Urinary bladder (tissue), 4 donors: Measurements from ENCODE around the gene CD247. TPM values are rescaled to one million over a fixed set of nuclear protein-coding genes. Genes with fewer than 3 reads are reported as not detected.
A peak's percentile ranks its signal among the peaks of the same experiment; 100 is the strongest.

Experiments used
- DNase-seq: peaks from one replicate; pipeline ENCODE4 v3.0.0-alpha.2; 2015; ENCODE audit errors: extremely low spot score
- H3K27ac ChIP-seq: one replicate; pipeline ENCODE4 v1.5.1; 2013; ENCODE audit warnings: low read depth, mild to moderate bottlenecking, moderate library complexity
- H3K36me3 ChIP-seq: one replicate; pipeline ENCODE4 v1.6.1; 2013; ENCODE audit warnings: mild to moderate bottlenecking, moderate library complexity; ENCODE audit not compliant: insufficient read depth
- H3K4me1 ChIP-seq: one replicate; pipeline ENCODE4 v1.6.1; 2013; ENCODE audit warnings: mild to moderate bottlenecking, moderate library complexity; ENCODE audit not compliant: insufficient read depth
- H3K4me3 ChIP-seq: one replicate; pipeline ENCODE4 v1.5.1; 2013; ENCODE audit warnings: low read depth, low read length
- WGBS: extraction: QIAGEN DNeasy Blood & Tissue Kit; methylation state at CpG from one replicate; pipeline ENCODE4 v1.1.7; 2013; 5-methylcytosine and 5-hydroxymethylcytosine counted together
- polyA plus RNA-seq: library from polyadenylated mRNA; stranded (reverse); fragments of 200-250 nt; gene quantifications from one replicate; pipeline ENCODE4 v1.2.3, GENCODE V29; 2013
- total RNA-seq: library from RNA; depleted of rRNA; stranded (reverse); fragments of >200 nt; gene quantifications from one replicate; pipeline ENCODE4 v1.2.3, GENCODE V29; 2014
- donor health status: healthy with polysubstance abuse.
- donor health status: healthy.

Gene CD247
- total and polyA plus RNA-seq, 2 donors = 1.3 to 1.8 TPM

DNA sequence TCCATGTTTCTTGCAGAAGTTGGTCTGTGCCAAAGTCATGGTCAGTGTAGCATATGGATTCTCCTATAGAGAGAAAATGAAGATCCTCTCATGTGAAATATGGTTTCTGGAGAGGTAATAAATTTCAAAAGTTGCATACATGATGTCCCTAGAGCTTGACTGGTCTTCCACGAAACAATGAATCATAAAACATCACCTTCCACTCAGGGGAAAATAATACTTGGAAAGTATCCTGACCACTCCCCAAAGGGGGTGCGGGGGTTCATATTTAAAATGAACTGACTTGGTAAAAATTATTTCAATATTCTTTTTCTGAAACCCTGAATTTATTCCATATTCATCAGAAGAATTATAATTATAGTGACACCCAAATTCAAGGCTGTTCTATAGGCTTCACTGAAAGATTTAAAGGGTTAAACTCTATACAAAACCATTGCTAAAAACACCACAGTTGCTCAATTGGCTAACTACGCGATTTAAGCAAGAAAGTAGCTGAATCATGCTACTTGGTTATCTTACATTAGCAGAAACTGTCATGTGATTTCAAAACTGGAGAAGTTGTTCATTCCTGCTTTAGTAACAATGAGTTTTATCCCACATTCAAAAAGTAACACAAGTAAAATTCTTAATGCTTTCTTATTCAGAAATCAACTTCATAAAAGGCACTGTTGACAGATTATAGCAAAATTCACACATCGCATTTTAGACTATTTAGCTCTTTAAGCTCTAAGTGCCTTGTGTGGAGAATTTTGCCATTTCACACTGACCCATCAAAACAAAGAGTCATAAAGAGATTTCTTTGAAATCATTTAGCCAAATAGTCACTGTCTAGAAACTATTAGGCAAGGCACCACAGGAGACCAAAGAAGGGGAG lies 30.0 kb upstream of the CD247 start:
- Histone ChIP-seq H3K36me3 (no peaks in the 10 kb centered on the region), H3K4me3 (no peak overlapping the region), H3K4me1 (no peaks in the 10 kb centered on the region), H3K27ac (no peak overlapping the region)
- no peak for DNase-seq
- 67% methylated on average over 5 of the region's 5 CpGs for WGBS

DNA sequence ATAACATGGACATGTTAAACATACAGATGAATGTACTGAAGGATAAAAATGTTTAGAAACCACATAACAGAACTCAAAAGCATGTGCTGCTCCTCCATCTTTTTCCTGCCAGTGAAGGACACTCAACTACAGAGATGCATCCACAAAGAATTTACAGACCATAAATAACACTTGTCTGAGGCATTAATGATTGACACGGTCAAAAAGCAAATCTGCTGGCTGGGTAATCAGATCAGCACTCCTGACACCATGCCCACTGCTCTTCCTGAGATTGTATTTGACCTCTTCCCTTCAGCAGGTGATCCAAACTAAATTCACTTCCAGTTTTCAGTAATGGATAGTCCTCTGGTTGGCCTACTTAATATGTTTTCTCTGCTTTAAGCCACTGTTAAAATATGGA lies 28.6 kb upstream of the CD247 start:
- no peaks in the 10 kb centered on the region for H3K36me3 ChIP-seq
- WGBS = 72% methylated on average over 1 of the region's 1 CpG
- H3K4me1 ChIP-seq = no peaks in the 10 kb centered on the region
- no peak overlapping the region for H3K4me3 ChIP-seq
- no peak overlapping the region for H3K27ac ChIP-seq
- no peak for DNase-seq

DNA sequence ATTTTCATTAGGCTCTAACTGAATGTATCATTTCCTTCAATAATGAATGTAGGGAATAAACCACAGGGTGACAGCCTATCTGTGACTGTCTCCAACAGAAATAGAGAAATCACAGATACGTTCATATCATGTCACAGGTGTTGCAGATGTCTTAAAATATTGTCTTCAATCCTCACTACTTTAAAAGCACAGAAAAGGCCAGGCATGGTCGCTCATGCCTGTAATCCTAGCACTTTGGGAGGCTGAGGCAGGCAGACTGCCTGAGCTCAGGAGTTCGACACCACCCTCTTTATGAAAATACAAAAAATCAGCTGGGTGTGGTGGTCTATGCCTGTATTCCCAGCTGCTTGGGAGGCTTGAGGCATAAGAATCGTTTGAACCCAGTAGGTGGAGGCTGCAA lies 27.0 kb upstream of the CD247 start:
- DNase-seq = no peak
- no peak overlapping the region for H3K27ac ChIP-seq
- no peaks in the 10 kb centered on the region for H3K4me1 ChIP-seq
- H3K4me3 ChIP-seq = no peak overlapping the region
- 92% methylated on average over 4 of the region's 4 CpGs for WGBS
- H3K36me3 ChIP-seq = no peaks in the 10 kb centered on the region

DNA sequence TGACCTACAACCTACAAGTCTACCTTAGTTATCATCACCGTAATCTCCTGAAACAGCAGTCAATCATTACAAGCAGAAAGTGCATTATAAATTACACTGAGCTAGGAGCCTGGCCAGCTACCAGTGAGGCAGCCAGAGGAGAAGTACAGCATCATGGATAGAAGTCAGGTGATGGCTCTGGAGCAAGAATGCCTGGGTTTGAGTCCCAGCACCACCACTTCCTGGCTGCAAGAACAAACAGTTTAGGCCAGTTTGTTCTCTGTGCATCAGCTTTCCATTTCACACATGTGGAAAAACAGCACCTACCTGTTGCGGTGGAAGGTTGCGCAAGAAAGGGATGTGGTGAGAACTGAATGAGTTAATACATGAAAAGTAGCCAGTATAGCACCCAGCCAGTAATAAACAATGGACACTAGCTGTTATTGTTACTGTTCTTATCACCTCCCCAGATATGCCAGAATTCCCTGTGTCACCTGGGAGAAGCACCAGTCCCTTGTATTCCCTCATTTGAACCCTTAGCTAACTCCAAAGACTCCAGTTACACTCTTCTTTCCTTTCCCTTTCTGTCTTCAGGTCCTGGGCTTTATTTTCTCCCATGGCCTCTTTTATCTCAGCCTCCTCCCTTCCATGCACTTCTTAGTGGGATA lies 26.2 kb upstream of the CD247 start:
- Histone ChIP-seq H3K4me1 (no peaks in the 10 kb centered on the region), H3K4me3 (no peak overlapping the region), H3K36me3 (no peaks in the 10 kb centered on the region), H3K27ac (no peak overlapping the region)
- DNase-seq = no peak
- WGBS = 89% methylated on average over 3 of the region's 3 CpGs

DNA sequence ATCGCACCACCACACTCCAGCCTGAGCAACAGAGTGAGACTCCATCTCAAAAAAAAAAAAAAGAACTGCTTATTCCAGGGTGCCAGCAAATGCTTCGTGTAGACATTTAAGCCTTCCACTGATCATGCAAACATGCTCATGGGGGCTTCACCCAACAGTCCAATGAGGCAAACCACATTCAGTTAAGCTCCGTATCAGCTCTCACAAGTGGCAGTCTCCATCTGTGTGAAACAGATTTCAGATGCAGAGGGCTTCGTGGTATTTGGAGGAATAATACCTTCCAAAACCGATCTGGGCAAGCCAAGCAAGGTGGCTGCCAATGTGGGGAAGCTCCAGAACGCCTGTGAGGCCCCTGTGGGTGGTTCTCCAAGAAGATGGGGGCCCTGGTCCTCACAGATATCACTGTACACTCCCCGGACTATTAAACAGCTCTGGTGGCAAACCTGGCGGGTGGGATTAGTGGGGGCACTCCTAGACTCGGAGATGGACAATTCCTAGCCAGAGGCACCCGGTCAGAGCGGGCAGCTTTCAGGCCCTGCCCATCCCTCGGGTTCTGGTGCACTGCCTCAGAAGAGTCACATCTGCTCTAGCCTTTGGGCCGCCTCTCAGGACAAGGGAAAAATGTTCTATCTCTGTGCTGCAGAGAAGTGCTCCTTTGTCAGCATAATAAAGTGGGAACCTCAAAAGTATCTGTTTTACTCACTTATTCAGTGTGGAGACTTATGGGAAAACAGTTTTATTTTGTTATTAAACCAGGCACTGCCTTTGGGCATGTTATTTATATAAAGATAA lies 25.1 kb upstream of the CD247 start:
- H3K27ac ChIP-seq = no peak overlapping the region
- WGBS = 78% methylated on average over 13 of the region's 13 CpGs
- DNase-seq = no peak
- H3K36me3 ChIP-seq = no peaks in the 10 kb centered on the region
- H3K4me1 ChIP-seq = no peaks in the 10 kb centered on the region
- no peak overlapping the region for H3K4me3 ChIP-seq

DNA sequence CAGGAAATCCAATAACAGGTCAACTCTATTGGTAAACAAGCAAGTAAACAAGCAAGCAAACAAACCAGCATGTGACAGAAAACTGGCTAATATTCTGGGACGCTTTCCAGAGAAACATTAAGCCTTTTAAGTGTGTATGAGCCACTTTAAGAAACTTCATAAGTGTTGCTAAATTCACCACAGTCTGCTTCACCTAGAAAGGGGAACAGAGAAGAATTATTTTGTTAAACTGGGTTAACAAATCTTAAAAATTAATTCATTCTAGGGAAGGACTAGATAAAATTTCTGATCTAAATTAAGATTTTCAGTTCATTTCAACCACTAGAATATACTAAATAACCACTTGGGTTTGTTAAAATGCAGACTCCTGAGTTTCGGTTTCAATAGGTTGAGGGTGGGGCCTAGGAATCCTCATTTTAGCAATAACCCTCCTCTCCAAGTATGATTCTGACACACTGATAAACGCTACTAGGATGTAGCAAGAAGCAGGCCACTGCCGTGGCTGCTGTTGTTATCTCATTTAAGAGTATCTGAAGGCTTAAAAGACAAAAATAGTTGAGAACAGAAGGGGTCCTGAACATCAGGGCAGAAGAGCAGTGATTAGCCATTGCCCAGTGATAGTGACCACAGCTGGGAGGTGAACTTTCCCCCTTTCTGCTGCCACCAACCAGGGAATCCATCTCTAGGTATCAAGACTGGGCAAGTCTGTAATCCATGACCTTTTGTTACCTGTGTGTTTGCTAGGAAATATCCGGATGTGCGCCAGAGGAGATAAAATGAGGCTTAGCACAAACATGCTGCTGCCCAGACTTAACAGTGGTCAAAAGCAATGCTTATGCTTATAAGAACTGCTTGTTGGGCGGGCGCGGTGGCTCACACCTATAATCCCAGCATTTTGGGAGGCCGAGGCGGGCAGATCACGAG lies 24.0 kb upstream of the CD247 start:
- Histone ChIP-seq H3K36me3 (no peaks in the 10 kb centered on the region), H3K4me3 (no peak overlapping the region), H3K27ac (no peak overlapping the region), H3K4me1 (no peaks in the 10 kb centered on the region)
- WGBS = 81% methylated on average over 12 of the region's 12 CpGs
- DNase-seq = no peak

DNA sequence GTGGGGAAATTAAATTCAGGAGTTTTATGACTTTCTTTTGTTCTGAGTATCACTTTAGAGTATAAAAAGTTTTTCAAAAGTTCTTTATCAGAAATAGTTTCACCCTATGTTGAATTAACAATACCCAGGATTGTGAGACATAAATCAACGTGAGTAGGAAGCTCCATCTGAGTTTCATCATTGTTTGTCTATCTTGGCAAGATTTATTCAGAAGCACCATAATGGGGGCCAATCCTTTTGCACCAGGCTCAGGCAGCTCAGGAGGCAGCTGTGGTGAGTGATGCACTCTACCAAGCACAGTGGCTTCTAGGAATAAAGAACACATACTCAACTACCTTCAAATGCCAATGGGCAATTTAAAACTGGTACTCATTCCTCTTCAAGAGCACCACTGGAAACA lies 23.3 kb upstream of the CD247 start:
- Histone ChIP-seq H3K36me3 (no peaks in the 10 kb centered on the region), H3K4me3 (no peak overlapping the region), H3K4me1 (no peaks in the 10 kb centered on the region), H3K27ac (no peak overlapping the region)
- DNase-seq = no peak
- WGBS = 0% methylated on average over 1 of the region's 1 CpG

DNA sequence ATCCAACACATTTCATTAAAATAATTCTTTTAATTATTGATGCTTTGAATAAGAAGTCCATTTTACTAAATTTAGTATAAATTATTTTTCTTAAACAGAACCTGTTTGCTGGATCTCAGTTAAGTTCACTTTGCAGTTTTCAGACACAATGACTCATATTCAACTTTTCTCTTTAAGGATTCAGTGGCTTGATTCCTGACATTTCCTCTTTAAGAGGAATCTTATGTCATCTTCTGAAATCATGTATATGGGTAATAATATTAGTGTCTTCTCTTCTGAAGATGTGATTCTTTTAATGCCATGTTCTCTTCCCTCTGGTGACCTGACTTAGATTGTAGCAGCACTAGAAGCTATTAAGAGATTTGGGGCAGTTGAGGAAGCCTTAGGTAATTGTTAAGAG lies 22.7 kb upstream of the CD247 start:
- H3K36me3 ChIP-seq = no peaks in the 10 kb centered on the region
- no peaks in the 10 kb centered on the region for H3K4me1 ChIP-seq
- no peak overlapping the region for H3K4me3 ChIP-seq
- DNase-seq = no peak
- H3K27ac ChIP-seq = no peak overlapping the region

DNA sequence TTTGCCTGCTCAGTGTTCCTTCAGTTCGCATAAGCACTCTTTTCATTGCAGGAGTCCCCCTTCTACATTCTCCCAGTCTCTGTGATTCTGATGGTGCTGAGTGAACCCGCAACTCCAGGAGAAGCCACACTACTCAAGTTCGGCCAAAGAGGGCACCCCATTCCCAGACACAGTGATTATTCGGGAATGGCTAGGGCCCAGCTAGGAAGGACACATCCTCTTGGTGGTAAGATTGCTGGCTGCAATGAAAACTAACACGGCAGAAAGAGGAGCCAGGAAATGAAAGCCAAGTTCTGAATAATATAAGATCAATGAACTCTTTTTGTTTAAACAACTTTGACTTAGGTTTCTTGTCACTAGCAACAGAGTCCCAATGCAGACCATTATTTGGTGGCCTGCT lies 20.3 kb upstream of the CD247 start:
- DNase-seq = no peak
- no peak overlapping the region for H3K4me3 ChIP-seq
- no peaks in the 10 kb centered on the region for H3K4me1 ChIP-seq
- H3K36me3 ChIP-seq = no peaks in the 10 kb centered on the region
- WGBS = 54% methylated on average over 5 of the region's 5 CpGs
- H3K27ac ChIP-seq = no peak overlapping the region

DNA sequence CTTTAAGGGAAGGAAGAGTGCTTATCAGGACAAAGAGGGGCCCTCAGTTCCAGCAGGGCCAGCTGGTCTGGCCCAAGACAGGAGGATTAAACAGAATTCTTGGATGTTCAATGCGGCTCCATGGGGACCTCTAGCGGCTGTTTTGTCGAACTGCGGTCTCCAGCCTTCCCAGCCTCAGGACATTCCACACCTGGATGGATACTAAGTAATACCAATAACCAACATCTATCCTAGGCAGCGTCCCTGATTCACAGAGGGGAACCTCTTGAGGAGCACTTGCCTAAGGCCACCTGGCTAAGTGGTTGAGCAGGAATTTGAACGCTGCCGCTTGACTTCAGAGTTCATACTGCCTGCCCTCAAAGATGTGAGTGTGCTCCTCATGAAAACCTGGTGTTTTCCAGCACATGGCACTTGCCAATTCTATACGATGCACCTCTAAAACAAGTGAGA lies 15.5 kb upstream of the CD247 start:
- WGBS = 8% methylated on average over 8 of the region's 8 CpGs
- Histone ChIP-seq H3K4me1 (no peaks in the 10 kb centered on the region), H3K36me3 (no peaks in the 10 kb centered on the region), H3K27ac (no peak overlapping the region), H3K4me3 (no peak overlapping the region)
- peak; percentile 41 for DNase-seq

DNA sequence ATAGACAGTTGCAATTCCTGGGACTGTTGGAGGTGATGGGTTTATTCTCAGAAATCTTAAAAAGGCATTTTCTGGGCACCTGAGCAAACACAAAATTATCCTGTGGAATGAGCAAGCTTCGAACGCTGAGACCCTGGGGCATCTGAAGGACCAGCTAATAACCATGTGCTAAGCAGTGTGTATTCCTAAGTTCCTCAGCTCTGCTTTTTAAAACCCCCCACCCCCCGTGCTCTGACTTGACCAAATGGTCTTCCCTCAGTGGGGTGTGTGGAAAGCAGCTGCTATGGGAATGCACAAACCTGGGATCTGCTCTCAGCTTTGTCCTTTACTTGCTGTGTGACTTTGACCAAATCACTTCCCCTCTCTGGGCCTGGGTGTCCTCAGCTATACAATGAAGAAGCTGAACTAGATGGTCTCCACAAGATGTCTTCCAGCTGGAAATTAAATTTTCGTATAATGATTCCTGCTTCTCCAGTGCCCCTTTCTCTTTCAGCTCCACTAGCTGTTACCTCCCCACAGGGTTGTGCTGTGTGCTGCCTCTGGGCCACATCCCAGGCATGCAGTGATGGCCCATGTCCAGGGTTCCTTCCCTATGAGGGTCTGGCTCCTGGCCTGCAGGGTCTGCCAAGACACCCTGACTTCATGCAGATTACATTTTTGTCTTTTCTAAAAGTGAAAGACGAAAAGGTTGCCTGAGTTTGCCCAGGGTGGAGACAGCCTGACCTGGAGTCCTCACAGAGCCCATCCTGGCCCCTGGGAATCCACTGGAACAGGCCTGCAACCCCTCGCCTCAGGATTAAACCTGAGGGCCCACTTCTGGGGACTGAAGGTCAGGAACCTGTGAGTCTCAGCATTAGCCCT lies 14.9 kb upstream of the CD247 start:
- no peak for DNase-seq
- 77% methylated on average over 6 of the region's 6 CpGs for WGBS

DNA sequence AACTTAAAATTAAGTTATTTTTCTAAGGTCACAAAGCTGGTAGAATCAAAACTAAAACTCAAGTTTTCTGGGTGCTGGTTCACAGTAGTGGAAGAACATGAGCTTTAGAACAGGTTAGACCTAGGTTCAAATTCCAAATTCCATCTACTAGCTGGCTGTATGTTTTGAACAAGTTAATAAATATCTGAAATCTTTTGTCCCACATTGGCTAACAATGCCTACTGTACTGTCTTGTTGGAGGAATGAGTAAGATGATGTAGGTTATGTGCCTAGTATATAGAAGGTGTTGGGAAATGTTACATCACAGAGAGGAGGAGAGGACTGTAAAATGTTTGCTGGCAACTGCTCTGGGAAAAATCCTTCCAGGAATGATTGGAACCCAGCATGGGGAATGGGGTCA lies 14.0 kb upstream of the CD247 start:
- Histone ChIP-seq H3K36me3 (no peaks in the 10 kb centered on the region), H3K4me3 (no peak overlapping the region), H3K4me1 (no peaks in the 10 kb centered on the region), H3K27ac (no peak overlapping the region)
- no peak for DNase-seq

More for the DNA sequence above, 14.9 kb upstream of the CD247 start:
- H3K4me3 ChIP-seq = no peak overlapping the region
- H3K27ac ChIP-seq = no peak overlapping the region
- H3K4me1 ChIP-seq = no peaks in the 10 kb centered on the region
- no peaks in the 10 kb centered on the region for H3K36me3 ChIP-seq
